Measurements from ENCODE around the gene CBX2.

The CBX2 gene

GRCh38 chr17:79788989-79789942 is 11.3 kb downstream of the CBX2 start:
- no peak for TF ChIP-seq SPI1 (IDR thresholded peaks at IDR 0.05; ENCODE audit: borderline replicate concordance, low read depth)
- TF ChIP-seq, protein P1, sequence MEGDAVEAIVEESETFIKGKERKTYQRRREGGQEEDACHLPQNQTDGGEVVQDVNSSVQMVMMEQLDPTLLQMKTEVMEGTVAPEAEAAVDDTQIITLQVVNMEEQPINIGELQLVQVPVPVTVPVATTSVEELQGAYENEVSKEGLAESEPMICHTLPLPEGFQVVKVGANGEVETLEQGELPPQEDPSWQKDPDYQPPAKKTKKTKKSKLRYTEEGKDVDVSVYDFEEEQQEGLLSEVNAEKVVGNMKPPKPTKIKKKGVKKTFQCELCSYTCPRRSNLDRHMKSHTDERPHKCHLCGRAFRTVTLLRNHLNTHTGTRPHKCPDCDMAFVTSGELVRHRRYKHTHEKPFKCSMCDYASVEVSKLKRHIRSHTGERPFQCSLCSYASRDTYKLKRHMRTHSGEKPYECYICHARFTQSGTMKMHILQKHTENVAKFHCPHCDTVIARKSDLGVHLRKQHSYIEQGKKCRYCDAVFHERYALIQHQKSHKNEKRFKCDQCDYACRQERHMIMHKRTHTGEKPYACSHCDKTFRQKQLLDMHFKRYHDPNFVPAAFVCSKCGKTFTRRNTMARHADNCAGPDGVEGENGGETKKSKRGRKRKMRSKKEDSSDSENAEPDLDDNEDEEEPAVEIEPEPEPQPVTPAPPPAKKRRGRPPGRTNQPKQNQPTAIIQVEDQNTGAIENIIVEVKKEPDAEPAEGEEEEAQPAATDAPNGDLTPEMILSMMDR (IDR thresholded peaks at IDR 0.05; ENCODE audit: insufficient read depth, low read length): no peak
- TF ChIP-seq GABPA (IDR thresholded peaks at IDR 0.05; ENCODE audit: low read depth): no peak
- no peak for TF ChIP-seq POLR2AphosphoS5 (IDR thresholded peaks at IDR 0.05; ENCODE audit: low read depth)
- no peak for TF ChIP-seq REST (IDR thresholded peaks at IDR 0.05; ENCODE audit: insufficient replicate concordance, low read depth)
- H3K4me3 ChIP-seq (replicated peaks; ENCODE audit: insufficient read depth, low read length): no peak overlapping the region
- H3K27ac ChIP-seq (replicated peaks): no peak overlapping the region
- no peak for DNase-seq (ENCODE audit: low read depth in 1 of 2, low spot score in 1 of 2)
- peaks cover 56% of the 10 kb centered on the region for H3K27me3 ChIP-seq (ENCODE audit: insufficient read depth, poor library complexity, severe bottlenecking)

GRCh38 chr17:79789943-79790804 is 12.2 kb downstream of the CBX2 start:
- H3K27ac ChIP-seq (replicated peaks): no peak overlapping the region
- peaks cover 56% of the 10 kb centered on the region for H3K27me3 ChIP-seq (ENCODE audit: insufficient read depth, poor library complexity, severe bottlenecking)
- H3K4me3 ChIP-seq (replicated peaks; ENCODE audit: insufficient read depth, low read length): no peak overlapping the region
- TF ChIP-seq POLR2AphosphoS5 (IDR thresholded peaks at IDR 0.05; ENCODE audit: low read depth) (no peak), REST (IDR thresholded peaks at IDR 0.05; ENCODE audit: insufficient replicate concordance, low read depth) (no peak), SPI1 (IDR thresholded peaks at IDR 0.05; ENCODE audit: borderline replicate concordance, low read depth) (no peak)
- TF ChIP-seq, protein P1 (IDR thresholded peaks at IDR 0.05; ENCODE audit: insufficient read depth, low read length): no peak
- DNase-seq (ENCODE audit: low read depth in 1 of 2, low spot score in 1 of 2): no peak

DNA sequence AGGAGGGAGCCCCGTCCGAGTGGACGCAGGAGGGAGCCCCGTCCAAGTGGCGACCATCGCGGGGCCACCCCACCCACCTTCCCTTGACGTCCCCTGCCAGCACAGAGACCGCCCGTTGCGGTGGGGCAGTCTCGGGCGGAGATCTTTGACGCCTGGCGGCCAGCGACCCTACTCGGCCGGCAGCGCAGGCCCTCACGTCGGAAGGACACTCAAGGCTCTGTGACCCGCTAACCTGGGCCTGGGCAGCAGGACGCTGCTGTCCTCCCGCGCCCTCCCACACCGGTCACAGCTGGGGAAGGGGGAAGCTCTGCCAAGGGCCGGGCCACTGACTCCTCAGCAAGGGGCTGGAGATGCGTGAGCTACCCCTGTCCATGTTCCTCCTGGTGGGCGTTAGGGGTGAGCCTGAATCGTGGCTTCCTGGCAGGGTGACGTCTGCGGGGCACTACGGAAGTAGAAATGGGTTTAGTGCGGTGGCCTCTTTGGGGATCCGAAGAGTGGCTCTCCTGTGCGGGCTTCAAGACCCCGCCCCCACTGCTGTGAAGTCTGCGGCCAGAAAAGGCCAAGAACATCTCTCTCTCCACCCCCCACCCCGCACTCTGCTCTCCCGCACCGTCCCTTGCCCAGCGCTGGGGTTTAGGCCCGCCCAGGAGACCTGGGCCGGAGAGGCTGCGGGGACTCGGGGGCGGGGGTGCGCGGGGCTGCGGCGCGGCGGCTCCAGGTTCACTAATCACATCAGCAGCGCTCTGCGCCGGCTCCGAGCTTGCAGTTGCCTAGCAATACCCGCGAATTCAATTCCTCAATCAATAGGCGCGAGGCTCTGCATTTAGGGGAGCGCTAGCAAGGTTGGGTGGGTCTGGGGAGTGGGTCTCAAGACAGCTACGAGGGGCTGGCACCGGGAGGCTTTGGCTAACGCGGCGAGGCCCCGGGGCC is 13.1 kb downstream of the CBX2 start:
- Histone ChIP-seq H3K4me3 (replicated peaks; ENCODE audit: insufficient read depth, low read length) (no peak overlapping the region), H3K27ac (replicated peaks) (no peak overlapping the region), H3K27me3 (ENCODE audit: insufficient read depth, poor library complexity, severe bottlenecking) (peaks cover 56% of the 10 kb centered on the region)
- DNase-seq (ENCODE audit: low read depth in 1 of 2, low spot score in 1 of 2): no peak
- TF ChIP-seq GABPA (IDR thresholded peaks at IDR 0.05; ENCODE audit: low read depth) (no peak), POLR2AphosphoS5 (IDR thresholded peaks at IDR 0.05; ENCODE audit: low read depth) (no peak)

Data from HL-60 (cell line).